K562 (cell line): ENCODE measurements around the gene TCF19. TPM values are rescaled to one million over a fixed set of nuclear protein-coding genes. Genes with fewer than 3 reads are reported as not detected.

Experiments
- ADNP ChIP-seq: fragments of 200-800 bp; sonication (Bioruptor generic); IDR thresholded peaks from 2 replicates; pipeline ENCODE4 v1.6.1; 2016; ENCODE audit warnings: missing genetic modification characterization, missing compliant biosample characterization
- CBX3 ChIP-seq, 2 experiments: IDR thresholded peaks; 1 replicate in 1 of 2; 2 replicates in 1 of 2; pipeline ENCODE4 v1.6.1; 2012; ENCODE audit warnings: inconsistent platforms in 2 of 2, low read length in 2 of 2, borderline replicate concordance in 1 of 2, control low read depth in 1 of 2
- CXXC5 ChIP-seq: fragments of 250-450 bp; sonication (Bioruptor Pico); IDR thresholded peaks from 2 replicates; pipeline ENCODE4 v1.8.0; 2022; ENCODE audit warnings: inconsistent platforms, mild to moderate bottlenecking, moderate library complexity
- EWSR1 ChIP-seq: fragments of 450-650 bp; IDR thresholded peaks from 2 replicates; pipeline ENCODE4 v1.6.1; 2018; ENCODE audit warnings: borderline replicate concordance, mild to moderate bottlenecking, low read depth, moderate library complexity; ENCODE audit not compliant: partially characterized antibody
- GABPB1 ChIP-seq: sonication (generic); formaldehyde crosslinking; IDR thresholded peaks from 2 replicates; pipeline ENCODE4 v1.8.0; 2022; ENCODE audit warnings: mild to moderate bottlenecking, missing genetic modification reagents
- KAT7 ChIP-seq: sonication (generic); formaldehyde crosslinking; IDR thresholded peaks from 2 replicates; pipeline ENCODE4 v1.8.0; 2022; ENCODE audit warnings: missing genetic modification reagents, mild to moderate bottlenecking, borderline replicate concordance
- MED1 ChIP-seq: sonication (generic); formaldehyde crosslinking; IDR thresholded peaks from 2 replicates; pipeline ENCODE4 v1.8.1; 2023; ENCODE audit warnings: missing genetic modification reagents, borderline replicate concordance
- MIER1 ChIP-seq: fragments of 450-650 bp; IDR thresholded peaks from 2 replicates; pipeline ENCODE4 v1.6.1; 2016; ENCODE audit warnings: antibody characterized with exemption, mild to moderate bottlenecking, low read depth
- MTA3 ChIP-seq: fragments of 450-650 bp; formaldehyde crosslinking; IDR thresholded peaks from 2 replicates; pipeline ENCODE4 v1.6.1; 2017; ENCODE audit warnings: mild to moderate bottlenecking, borderline replicate concordance
- MYC ChIP-seq, 2 experiments: fragments of 250-450 bp in 1 of 2; sonication (Bioruptor Pico) in 1 of 2; IDR thresholded peaks; 2 replicates each; pipeline versions ENCODE4 v1.5.1 to v1.6.1; 2012 to 2021; ENCODE audit warnings: low read depth in 2 of 2, borderline replicate concordance in 1 of 2, improper control_type of control experiment in 1 of 2, low read length in 1 of 2, mild to moderate bottlenecking in 1 of 2, moderate library complexity in 1 of 2
- NEUROD1 ChIP-seq: fragments of 150-350 bp; IDR thresholded peaks from 2 replicates; pipeline ENCODE4 v1.6.1; 2014; ENCODE audit warnings: borderline replicate concordance, low read length, low read depth; ENCODE audit not compliant: partially characterized antibody
- NFATC3 ChIP-seq: fragments of 450-650 bp; IDR thresholded peaks from 2 replicates; pipeline ENCODE4 v1.6.1; 2017; ENCODE audit warnings: mild to moderate bottlenecking
- NFXL1 ChIP-seq: fragments of 450-650 bp; formaldehyde crosslinking; IDR thresholded peaks from 2 replicates; pipeline ENCODE4 v1.4.0; 2021; ENCODE audit warnings: mild to moderate bottlenecking
- POLR2G ChIP-seq: fragments of 200-400 bp; formaldehyde crosslinking; IDR thresholded peaks from 2 replicates; pipeline ENCODE4 v1.6.1; 2017; ENCODE audit warnings: low read depth, mild to moderate bottlenecking, antibody characterized with exemption, low read length, moderate library complexity
- SAFB ChIP-seq: fragments of 200-400 bp; formaldehyde crosslinking; IDR thresholded peaks from 2 replicates; pipeline ENCODE4 v1.6.1; 2017; ENCODE audit warnings: low read depth, low read length, borderline replicate concordance
- SREBF1 ChIP-seq: fragments of 150-350 bp; IDR thresholded peaks from 2 replicates; pipeline ENCODE4 v1.6.1; 2014; ENCODE audit warnings: antibody characterized with exemption, low read depth, low read length, borderline replicate concordance
- TBP ChIP-seq: optimal IDR thresholded peaks from 2 replicates; pipeline ENCODE3; 2011; ENCODE audit warnings: low read depth, low read length, improper control_type of control experiment
- polyA plus RNA-seq, 8 experiments: library from polyadenylated mRNA; depleted of rRNA in 4 of 8; stranded (reverse) in 5 of 8; unstranded in 3 of 8; fragments of >200 nt; fragmentation: Nextera tagmentation in 2 of 8; fragmentation: Illumina TruSeq in 1 of 8; extraction: Ambion mirVana in 2 of 8; extraction: Trizol in 1 of 8; gene quantifications; 2 replicates each; pipeline versions ENCODE4 v1.2.1 to v1.2.3, GENCODE V29; 2011 to 2014; ENCODE audit warnings: inconsistent platforms in 1 of 8, missing spikeins in 1 of 8
- total RNA-seq, 7 experiments: library from RNA; depleted of rRNA in 6 of 7; stranded (reverse); fragments of >200 nt in 6 of 7; fragmentation: Illumina TruSeq in 2 of 7; extraction: Trizol in 2 of 7; gene quantifications; 2 replicates each; pipeline versions ENCODE4 v1.2.1 to v1.2.3, GENCODE V29; 2011 to 2021; ENCODE audit warnings: low replicate concordance in 1 of 7
- TF ChIP-seq, protein P1 (sequence below): sonication (generic); formaldehyde crosslinking; IDR thresholded peaks from 2 replicates; pipeline ENCODE4 v1.8.0; 2023; ENCODE audit warnings: mild to moderate bottlenecking, missing genetic modification reagents
- TF ChIP-seq, protein P2 (sequence below): fragments of 450-650 bp; IDR thresholded peaks from 2 replicates; pipeline ENCODE4 v1.6.1; 2016; ENCODE audit warnings: borderline replicate concordance
- TF ChIP-seq, protein P3 (sequence below): fragments of 250-450 bp; sonication (Bioruptor Pico); IDR thresholded peaks from 2 replicates; pipeline ENCODE4 v1.8.0; 2022; ENCODE audit warnings: moderate library complexity, mild to moderate bottlenecking, inconsistent platforms
- TF ChIP-seq, protein P4 (sequence below), 2 experiments: fragments of 450-650 bp; conservative IDR thresholded peaks; 2 replicates each; pipeline ENCODE4 v1.6.1; 2017; ENCODE audit warnings: mild to moderate bottlenecking in 2 of 2, moderate library complexity in 2 of 2

The TCF19 gene
- total and polyA plus RNA-seq, 9 of the 15 experiments (the other 6 are each of a cell fraction or from before 2014, with no cell fraction given), result 4.2 to 42.5 (median 25.7) TPM

DNA sequence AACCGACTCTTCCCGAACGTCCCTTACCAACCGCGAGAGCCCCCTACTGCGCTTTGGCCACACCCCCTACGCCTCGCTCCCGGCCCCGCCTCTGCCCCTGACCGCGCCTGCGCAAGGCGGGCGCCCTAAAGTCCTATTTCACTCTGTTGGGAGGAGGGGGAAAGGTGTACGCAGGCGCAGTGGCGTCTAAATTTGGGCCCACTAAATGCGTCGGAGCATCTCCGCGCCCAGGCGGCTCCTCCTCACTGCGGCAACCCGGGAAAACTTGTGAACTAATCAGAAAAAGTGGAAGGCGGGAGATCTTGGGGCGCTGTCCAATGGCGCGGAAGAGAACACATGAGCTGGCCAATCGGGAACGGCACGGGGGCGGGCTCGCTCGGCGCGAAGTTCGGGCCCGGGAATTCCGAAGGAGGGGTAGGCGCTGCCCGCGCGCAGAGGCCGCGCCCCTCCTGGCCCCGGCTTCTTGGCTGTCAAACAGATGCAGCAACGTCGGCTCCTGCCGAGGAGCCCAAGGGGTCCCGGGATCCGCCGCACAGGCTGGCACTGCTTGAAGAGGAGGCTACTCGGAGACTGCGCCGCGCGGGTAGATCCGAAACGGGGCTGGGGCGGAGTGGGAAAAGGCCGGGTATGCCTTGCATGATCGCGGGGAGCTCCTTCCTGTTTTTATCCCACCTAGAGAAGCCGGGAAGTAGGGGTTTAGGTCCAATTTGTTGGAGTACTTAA lies at the start of gene TCF19 (continued):
- TF ChIP-seq MYC (IDR thresholded peaks at IDR 0.05; ENCODE audit: low read depth, low read length) (0 out of 2 replicates have a peak, but pooled peaks have one; percentile 57), MYC (CRISPR knock-in tag; IDR thresholded peaks at IDR 0.05; ENCODE audit: borderline replicate concordance, low read depth) (peak; percentile 79), POLR2G (peak; percentile 85), GABPB1 (CRISPR knock-in tag) (no peak), MIER1 (no peak), CXXC5 (CRISPR knock-in tag) (peak; percentile 97), MED1 (no peak), NEUROD1 (peak; percentile 98), SAFB (no peak), NFATC3 (no peak), SREBF1 (no peak), MTA3 (peak; percentile 86; the same call in 1 of the 2 replicates), KAT7 (peak; percentile 58; the same call in 1 of the 2 replicates), ADNP (tag) (no peak), NFXL1 (CRISPR knock-in tag) (no peak), CBX3 (IDR thresholded peaks at IDR 0.05; ENCODE audit: borderline replicate concordance in 1 of 2, low read length in 2 of 2) (no peak), EWSR1 (no peak), TBP (peak; percentile 48)
- TF ChIP-seq, protein P1, sequence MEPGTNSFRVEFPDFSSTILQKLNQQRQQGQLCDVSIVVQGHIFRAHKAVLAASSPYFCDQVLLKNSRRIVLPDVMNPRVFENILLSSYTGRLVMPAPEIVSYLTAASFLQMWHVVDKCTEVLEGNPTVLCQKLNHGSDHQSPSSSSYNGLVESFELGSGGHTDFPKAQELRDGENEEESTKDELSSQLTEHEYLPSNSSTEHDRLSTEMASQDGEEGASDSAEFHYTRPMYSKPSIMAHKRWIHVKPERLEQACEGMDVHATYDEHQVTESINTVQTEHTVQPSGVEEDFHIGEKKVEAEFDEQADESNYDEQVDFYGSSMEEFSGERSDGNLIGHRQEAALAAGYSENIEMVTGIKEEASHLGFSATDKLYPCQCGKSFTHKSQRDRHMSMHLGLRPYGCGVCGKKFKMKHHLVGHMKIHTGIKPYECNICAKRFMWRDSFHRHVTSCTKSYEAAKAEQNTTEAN (CRISPR knock-in tag), result no peak
- TF ChIP-seq, protein P2, sequence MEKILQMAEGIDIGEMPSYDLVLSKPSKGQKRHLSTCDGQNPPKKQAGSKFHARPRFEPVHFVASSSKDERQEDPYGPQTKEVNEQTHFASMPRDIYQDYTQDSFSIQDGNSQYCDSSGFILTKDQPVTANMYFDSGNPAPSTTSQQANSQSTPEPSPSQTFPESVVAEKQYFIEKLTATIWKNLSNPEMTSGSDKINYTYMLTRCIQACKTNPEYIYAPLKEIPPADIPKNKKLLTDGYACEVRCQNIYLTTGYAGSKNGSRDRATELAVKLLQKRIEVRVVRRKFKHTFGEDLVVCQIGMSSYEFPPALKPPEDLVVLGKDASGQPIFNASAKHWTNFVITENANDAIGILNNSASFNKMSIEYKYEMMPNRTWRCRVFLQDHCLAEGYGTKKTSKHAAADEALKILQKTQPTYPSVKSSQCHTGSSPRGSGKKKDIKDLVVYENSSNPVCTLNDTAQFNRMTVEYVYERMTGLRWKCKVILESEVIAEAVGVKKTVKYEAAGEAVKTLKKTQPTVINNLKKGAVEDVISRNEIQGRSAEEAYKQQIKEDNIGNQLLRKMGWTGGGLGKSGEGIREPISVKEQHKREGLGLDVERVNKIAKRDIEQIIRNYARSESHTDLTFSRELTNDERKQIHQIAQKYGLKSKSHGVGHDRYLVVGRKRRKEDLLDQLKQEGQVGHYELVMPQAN, result peak; percentile 95
- TF ChIP-seq, protein P3, sequence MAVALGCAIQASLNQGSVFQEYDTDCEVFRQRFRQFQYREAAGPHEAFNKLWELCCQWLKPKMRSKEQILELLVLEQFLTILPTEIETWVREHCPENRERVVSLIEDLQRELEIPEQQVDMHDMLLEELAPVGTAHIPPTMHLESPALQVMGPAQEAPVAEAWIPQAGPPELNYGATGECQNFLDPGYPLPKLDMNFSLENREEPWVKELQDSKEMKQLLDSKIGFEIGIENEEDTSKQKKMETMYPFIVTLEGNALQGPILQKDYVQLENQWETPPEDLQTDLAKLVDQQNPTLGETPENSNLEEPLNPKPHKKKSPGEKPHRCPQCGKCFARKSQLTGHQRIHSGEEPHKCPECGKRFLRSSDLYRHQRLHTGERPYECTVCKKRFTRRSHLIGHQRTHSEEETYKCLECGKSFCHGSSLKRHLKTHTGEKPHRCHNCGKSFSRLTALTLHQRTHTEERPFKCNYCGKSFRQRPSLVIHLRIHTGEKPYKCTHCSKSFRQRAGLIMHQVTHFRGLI (CRISPR knock-in tag), result no peak
- TF ChIP-seq, protein P4, sequence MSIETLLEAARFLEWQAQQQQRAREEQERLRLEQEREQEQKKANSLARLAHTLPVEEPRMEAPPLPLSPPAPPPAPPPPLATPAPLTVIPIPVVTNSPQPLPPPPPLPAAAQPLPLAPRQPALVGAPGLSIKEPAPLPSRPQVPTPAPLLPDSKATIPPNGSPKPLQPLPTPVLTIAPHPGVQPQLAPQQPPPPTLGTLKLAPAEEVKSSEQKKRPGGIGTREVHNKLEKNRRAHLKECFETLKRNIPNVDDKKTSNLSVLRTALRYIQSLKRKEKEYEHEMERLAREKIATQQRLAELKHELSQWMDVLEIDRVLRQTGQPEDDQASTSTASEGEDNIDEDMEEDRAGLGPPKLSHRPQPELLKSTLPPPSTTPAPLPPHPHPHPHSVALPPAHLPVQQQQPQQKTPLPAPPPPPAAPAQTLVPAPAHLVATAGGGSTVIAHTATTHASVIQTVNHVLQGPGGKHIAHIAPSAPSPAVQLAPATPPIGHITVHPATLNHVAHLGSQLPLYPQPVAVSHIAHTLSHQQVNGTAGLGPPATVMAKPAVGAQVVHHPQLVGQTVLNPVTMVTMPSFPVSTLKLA (conservative IDR thresholded peaks at IDR 0.05), result peak; percentile 73 to 92
